ENCODE results near the gene ARSI. TPM values are rescaled to one million over a fixed set of nuclear protein-coding genes. Genes with fewer than 3 reads are reported as not detected.

ARSI gene
- total RNA-seq, 3 donors from 2014 or later: 0.41 to 1.6 (median 0.63) TPM

DNA sequence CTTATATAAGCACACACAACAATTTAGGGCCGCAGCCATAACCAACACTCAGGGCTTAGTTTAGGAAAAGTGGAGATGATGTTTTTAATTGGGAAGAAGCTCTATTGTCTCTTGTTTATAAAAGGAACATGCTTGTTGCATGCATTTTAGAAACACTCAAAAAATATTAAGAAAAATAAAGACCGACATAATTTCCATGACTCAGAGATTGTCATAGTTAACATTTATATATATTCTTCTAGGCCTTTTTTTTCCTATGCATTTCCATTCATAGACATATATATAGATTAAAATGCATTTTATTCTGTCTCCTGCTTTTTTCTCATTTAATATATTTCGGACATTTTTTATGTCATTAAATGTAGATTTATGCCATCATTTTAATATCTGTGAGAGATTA lies 13.6 kb upstream of the ARSI start:
- no peaks in the 10 kb centered on the region for H3K9me3 ChIP-seq
- no peak for DNase-seq
- no peaks in the 10 kb centered on the region for H3K36me3 ChIP-seq (ENCODE audit: low read depth)
- no peak overlapping the region for H3K4me3 ChIP-seq
- TF ChIP-seq, protein P1, sequence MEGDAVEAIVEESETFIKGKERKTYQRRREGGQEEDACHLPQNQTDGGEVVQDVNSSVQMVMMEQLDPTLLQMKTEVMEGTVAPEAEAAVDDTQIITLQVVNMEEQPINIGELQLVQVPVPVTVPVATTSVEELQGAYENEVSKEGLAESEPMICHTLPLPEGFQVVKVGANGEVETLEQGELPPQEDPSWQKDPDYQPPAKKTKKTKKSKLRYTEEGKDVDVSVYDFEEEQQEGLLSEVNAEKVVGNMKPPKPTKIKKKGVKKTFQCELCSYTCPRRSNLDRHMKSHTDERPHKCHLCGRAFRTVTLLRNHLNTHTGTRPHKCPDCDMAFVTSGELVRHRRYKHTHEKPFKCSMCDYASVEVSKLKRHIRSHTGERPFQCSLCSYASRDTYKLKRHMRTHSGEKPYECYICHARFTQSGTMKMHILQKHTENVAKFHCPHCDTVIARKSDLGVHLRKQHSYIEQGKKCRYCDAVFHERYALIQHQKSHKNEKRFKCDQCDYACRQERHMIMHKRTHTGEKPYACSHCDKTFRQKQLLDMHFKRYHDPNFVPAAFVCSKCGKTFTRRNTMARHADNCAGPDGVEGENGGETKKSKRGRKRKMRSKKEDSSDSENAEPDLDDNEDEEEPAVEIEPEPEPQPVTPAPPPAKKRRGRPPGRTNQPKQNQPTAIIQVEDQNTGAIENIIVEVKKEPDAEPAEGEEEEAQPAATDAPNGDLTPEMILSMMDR (IDR thresholded peaks at IDR 0.05): no peak
- intact Hi-C loops (cut with DNase I, micrococcal nuclease): no loop called here
- no peak for ATAC-seq
- no peaks in the 10 kb centered on the region for H3K4me1 ChIP-seq (ENCODE audit: low read depth)

DNA sequence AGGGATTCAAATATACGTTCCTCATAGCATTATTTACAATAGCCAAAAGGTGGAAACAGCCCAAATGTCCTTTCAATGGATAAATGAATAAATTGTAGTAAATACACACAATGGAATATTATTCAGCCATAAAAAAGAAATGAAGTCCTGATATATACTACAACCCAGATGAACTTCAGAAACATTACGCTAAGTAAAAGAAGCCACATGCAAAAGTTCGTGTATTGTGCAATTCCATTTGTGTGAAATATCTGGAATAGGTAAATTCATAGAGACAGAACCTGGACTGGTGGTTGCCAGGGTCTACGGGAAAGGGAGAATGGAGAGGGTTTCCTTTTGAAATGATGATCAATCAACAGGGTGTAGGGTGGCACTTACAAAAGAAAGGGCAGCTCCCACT lies 12.5 kb upstream of the ARSI start:
- no peaks in the 10 kb centered on the region for H3K36me3 ChIP-seq (ENCODE audit: low read depth)
- H3K9me3 ChIP-seq: no peaks in the 10 kb centered on the region
- no peak for DNase-seq
- no peak overlapping the region for H3K4me3 ChIP-seq
- intact Hi-C loops (cut with DNase I, micrococcal nuclease): no loop called here
- no peaks in the 10 kb centered on the region for H3K4me1 ChIP-seq (ENCODE audit: low read depth)
- TF ChIP-seq, protein P1 (IDR thresholded peaks at IDR 0.05): no peak
- ATAC-seq: no peak

DNA sequence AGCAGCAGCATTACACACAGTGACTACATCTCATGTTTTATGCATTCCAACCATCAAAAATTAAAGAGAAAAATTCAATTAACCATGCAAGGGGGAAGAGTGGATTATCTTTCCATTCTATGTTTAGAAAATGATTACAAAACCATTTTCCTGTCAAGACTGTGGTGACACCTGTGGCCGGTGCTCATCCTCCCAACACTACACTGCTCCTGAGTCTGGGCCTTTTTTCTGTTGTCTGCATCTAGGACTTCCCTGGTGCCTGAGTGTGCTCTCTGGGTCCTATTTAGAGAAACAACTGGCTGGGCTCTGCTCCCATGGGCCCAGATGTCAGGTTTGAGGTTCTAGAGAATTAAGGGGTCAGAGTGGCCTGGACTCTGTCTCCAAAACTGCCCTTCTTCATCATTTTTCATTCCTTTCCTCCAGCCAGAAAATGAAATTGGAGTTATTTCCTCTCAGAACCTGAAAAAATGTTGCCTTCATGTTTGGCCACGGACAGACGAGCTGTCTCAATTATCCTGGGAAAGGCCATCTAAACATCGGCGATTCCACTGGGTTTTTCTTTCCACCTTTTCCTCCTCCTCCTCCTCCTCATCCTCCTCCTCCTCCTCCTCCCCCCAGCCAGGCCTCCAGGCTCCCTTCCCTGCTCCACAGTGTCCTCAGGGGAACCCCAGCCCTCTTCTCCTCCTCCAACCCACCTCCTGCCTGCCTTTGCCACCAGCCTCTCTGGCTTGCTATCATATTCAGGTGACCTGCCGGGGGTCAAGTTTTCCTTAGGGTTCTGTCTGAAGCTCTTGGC lies 11.4 kb upstream of the ARSI start:
- DNase-seq (no peak), ATAC-seq (no peak)
- TF ChIP-seq, protein P1 (IDR thresholded peaks at IDR 0.05): no peak
- Histone ChIP-seq H3K4me3 (no peak overlapping the region), H3K4me1 (ENCODE audit: low read depth) (no peaks in the 10 kb centered on the region), H3K9me3 (no peaks in the 10 kb centered on the region), H3K36me3 (ENCODE audit: low read depth) (no peaks in the 10 kb centered on the region)
- intact Hi-C loops (cut with DNase I, micrococcal nuclease): no loop called here

DNA sequence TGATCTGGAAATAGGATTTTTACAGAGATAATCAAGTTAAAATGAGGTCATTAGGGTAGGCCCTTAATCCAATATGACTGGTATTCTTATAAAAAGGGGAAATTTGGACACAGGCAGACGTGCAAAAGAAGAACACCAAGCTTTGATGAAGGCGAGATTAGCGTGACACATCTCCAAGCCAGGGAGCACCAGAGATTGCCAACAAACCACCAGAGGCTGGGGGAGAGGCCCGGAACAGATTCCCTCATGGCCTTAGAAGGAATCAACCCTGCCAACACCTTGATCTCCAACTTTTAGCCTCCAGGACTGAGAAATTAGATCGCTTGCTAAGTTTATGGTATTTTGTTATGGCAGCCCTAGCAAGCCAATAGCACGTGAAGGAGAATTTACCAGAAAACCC lies 10.8 kb upstream of the ARSI start:
- Histone ChIP-seq H3K4me3 (no peak overlapping the region), H3K36me3 (ENCODE audit: low read depth) (no peaks in the 10 kb centered on the region), H3K9me3 (no peaks in the 10 kb centered on the region), H3K4me1 (ENCODE audit: low read depth) (no peaks in the 10 kb centered on the region)
- ATAC-seq: no peak
- TF ChIP-seq, protein P1 (IDR thresholded peaks at IDR 0.05): no peak
- intact Hi-C loops (cut with DNase I, micrococcal nuclease): no loop called here
- no peak for DNase-seq

DNA sequence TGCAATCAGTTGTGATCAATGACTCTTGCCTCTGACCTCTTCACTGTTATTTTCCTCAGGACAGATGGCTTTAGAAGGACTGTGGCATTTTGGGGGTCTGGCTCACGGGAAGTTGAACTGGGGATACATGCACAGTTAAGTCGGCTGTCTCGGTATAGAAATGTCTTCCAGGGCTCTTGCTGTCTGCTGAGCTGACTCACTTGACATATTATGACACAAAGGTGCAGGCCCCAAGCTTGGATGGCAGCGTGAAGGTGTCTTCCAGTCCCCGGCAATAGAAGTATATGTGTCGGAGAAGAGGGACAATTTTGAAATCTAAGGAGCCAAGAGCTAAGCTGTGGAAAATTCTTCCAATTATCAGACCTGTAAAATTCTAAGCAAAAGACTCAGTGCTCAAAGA lies 9.8 kb upstream of the ARSI start:
- TF ChIP-seq, protein P1 (IDR thresholded peaks at IDR 0.05): no peak
- Histone ChIP-seq H3K9me3 (no peaks in the 10 kb centered on the region), H3K4me1 (ENCODE audit: low read depth) (no peaks in the 10 kb centered on the region), H3K4me3 (no peak overlapping the region), H3K36me3 (ENCODE audit: low read depth) (no peaks in the 10 kb centered on the region)
- no peak for ATAC-seq
- intact Hi-C loops (cut with DNase I, micrococcal nuclease): no loop called here
- no peak for DNase-seq

Data from mucosa of descending colon (tissue), 3 donors.